HG03196 (cell line): Measurements from ENCODE around the gene IL1RAPL1.

Source experiments
- ATAC-seq: cut with Tn5 transposase; IDR thresholded peaks from one replicate; pipeline ENCODE4 v1.9.1; 2021; ENCODE audit not compliant: unreplicated experiment

IL1RAPL1 gene

DNA sequence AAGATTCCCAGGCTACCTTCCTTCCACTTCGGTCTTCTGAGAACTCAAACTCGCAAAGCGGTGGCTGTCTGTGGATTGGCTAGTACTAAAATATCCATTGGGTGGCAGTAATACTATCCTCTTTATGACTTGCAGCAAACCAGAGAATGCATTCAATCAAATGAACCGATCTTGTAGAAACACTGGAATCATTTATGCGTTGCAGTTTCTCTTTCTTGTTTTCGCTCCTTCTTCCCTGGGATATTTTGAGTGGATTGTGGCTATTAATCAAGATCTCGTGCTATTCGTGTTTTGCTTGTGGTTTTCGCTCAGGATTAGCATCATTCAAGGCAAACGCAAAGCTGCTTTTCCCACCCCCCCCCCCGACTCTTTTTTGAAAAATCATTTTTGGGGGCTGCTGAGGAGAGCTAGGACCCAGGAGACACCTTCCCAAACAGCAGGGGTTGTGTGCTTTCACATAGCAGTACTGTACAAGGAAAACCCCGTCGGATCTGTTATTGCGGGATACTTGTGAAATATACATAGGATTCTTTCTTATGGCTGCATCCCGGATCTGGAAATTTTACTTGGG is at the start of gene IL1RAPL1:
IL1RAPL1 (plus strand) TSS at position 466 of the 571 bp plus-strand sequence.
- no peak for ATAC-seq

GRCh38 chrX:28542791-28543190 is 44.5 kb upstream of the IL1RAPL1 start:
- ATAC-seq: no peak

DNA sequence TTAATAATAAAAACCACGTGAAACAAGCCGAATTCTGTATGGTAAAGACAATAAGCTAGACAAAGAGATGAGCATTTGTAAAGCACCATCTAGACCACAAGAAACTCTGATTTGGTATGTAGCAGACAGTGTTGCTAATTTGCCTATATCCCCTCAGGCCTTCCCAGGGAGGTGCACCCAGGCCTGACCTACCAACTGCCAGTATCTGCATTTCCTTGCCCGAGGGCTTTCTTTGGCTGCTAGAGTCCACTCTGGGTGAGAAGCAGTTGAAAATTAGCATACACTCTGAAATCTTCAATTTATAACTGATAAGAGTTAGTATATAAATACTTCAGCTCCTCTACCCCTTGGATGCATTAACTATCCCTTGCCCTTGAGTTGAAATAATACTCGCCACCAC is 37.4 kb upstream of the IL1RAPL1 start:
- ATAC-seq: no peak

DNA sequence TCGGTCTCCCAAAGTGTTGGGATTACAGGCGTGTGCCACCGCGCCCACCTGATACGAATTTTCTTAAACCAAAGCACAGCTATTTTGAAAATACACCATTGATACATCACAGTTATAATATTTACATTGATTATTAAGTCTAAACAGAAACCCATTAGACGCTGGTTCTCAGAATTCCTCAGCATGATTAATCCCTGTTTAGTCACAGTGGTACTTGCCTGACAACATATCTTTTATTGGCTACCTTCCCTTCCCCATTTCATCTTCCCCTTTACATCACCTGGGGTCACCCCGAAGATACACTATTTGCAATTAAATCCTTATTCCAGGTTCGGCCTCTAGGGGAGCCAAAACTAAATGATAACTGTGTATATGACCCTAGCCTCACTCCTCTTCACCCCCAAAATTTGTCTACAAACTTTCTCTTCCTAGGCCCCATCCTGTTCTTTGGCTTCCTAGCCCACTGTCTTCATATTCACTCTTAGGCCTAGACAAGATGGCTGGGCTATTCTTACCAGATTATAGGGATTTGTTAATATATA is 36.8 kb upstream of the IL1RAPL1 start:
- no peak for ATAC-seq

DNA sequence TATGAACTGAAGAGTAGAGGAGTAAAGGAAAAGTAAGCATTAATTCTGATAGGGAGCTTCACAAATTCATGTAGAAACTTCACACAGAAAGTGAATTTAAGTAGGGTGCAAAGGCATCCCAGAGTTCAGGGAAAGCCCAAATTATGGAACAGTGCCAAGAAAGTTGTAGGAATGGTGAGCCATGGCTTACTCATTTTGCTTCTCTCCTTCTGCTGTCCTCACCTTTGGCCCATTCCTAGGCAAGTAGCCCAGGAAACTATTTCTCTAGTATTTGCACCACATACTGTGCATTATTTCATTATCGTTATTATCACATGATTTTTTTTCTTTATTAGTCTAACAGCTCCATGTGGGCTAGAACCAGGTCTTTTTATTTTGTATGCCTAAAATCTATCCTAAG is 34.9 kb upstream of the IL1RAPL1 start:
- ATAC-seq: no peak

DNA sequence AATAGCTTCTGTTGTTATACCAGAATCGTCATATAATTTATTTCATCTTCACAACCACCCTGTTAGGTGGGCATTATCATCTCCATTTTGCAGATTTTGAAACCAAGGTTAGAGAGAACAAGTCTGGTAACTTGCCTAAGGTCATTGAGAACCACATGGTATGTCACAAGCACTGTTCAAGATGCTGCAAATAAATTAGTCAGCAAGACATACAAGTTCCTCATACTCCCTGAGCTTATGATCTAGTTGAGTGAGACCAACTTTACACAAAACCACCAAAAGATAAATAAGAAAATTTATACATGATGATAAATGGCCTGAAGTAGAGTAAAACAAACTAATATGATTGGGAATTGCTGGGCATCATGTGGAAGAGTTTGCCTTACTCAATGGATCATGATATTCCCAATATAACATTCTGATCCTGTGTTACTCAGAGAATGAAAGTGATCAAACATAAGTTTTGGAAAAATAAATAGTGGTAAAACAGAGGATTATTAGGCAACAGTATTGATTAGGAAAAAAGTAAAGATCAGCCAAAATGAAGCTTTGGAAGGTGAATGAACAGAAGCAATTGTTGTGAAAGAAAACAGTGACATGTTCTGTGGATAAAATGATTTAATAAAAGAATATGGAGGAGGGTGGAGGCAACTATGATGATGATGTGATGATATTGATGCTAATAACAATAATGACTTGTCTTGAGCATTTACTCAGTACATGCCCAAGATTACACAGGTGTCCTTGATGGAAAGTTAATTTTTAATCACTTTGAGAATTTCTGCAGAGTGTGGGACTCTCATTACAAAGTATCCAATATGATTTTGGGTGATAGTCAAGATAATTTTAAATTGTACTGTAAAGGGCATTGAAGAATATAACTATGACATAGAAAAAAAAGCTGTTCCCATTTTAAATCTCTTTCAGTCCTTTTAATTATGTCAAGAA is 34.1 kb upstream of the IL1RAPL1 start:
- ATAC-seq: no peak

DNA sequence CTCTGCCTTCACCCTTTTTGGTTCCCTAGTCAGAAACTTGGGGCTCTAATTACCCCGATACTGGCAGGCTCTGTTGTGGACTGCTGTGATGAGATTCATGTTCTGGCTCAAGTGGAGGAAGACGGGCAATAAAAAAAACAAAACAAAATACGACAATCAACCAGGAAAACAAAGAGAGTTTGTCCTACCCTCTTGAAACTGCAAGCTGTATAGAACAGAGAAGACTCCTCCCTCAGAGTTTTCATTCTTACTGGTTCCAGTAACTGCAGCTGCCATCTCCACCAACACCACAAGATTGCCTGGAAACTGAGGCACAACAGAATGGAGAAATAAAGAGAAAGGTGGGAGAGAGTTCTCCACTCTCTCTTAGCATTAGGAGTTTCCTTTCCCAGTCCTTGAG is 11.1 kb upstream of the IL1RAPL1 start:
- no peak for ATAC-seq

DNA sequence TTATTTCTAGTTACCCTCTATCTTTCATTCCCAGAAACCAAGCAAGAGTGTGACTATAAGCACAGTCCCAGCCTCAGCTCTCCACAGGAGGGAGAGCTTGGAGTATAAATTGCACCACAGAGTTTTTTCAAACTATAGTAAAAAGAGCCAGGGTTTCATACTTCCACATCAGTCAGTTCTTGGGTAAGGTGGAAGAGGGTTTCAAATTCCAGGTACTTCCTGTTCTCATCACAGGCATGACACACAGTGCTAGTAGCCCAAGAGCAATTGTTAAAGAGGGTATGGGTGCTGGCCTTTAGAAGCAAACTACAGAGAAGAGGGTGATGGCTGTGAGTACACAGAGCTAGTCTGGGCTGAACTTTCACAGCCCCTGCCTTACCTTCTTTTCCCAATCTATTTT is 5.7 kb upstream of the IL1RAPL1 start:
- ATAC-seq: no peak

DNA sequence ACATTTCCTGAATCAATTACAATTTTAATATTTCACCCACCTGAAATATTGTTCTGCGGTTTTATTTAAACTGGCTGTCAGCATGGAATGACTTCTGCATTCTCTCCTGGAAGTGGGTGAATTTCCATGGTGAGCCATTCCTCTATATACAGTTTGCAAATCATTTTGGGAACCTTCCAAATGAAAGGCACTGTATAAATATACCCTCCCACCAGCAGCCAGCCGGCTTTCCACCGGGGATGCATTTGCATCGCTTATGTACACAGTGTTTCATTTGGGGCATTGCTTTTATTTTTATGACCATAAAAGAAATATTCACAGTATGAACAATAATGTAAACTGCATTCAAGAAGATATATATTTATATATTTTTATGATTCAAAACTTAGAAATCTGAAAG is 4.7 kb upstream of the IL1RAPL1 start:
- ATAC-seq: no peak

- ATAC-seq: no peak
Measured at GRCh38 chrX:28584025-28584424, 3.2 kb upstream of the IL1RAPL1 start.

DNA sequence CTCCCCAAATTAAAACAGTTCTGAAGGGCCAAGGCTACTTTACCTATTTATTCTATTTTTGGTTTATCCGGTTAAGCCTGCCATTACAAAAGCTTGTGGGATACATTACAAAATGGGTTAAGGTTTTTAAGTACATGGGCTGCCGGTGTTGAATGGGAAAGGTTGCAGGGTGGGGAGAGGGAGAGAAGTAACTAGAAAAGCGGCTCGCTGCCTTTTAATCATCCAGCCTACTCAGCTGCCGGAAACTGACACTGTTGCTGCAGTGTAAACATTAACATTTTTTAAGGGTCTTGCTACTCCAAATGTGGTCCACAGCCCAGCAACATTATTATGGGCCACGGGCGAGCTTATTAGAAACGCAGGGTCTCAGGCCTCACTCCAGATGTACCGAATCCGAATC is 1.5 kb upstream of the IL1RAPL1 start:
- ATAC-seq: no peak

DNA sequence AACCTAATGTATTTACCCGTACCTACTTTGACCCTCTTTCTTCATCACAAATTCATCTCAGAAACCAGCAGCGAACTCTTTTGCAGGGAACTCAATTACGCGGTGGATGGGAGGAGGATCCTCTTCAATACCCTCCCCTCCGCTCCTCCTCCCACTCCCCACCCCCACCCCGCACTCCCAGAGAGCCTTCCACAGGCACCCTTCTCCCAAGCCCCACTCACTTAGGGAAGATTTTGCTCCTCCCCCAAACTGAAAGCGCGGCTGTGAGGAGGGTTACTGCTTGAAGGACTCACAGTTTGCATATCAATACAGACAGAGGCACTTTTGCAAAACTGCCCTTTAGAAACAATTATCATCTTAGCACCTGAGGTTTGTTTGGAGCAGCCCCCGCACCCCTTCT is 960 bp upstream of the IL1RAPL1 start:
- no peak for ATAC-seq

GRCh38 chrX:28589046-28589445 is 1.8 kb downstream of the IL1RAPL1 start:
- no peak for ATAC-seq

GRCh38 chrX:28590396-28590795 is 3.1 kb downstream of the IL1RAPL1 start:
- ATAC-seq: no peak

GRCh38 chrX:28591542-28591941 is 4.3 kb downstream of the IL1RAPL1 start:
- no peak for ATAC-seq

DNA sequence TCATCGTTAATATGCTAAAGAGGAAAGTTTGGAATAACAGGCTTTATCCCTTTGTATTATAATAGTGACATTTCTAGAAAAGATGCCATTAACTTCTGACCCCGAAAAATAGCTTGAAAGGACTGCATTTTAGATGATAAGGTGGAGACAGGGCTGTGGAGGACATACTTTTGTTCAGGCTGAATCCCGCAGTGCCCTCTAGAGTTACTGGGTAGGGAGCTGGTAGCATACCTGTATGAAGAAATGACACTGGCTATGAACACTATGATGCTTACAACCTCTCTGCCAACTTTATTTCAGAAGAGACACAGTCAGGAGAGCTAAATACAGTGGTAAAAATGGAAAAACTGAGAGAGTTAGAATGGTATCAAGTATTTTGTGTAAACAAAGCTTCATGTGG is 8.1 kb downstream of the IL1RAPL1 start:
- no peak for ATAC-seq

DNA sequence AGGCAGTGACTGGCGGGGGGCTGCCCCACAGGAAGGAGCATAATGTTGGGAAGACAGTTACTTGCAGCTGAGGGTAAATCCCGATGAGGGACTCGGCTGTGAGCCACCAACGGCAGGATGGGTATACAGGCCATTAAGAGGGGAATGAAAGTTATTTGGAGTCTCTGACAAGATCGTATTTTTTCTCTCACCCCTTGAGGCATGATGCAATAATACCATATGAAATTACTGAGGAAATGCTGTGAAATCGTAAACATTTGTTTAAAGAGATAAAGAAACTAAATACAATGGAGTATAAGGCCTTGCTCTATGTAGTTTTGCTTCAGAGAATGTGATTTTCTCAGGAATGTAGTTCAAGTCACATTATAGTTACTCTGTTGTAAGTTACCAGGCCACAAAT is 12.7 kb downstream of the IL1RAPL1 start:
- ATAC-seq: no peak

GRCh38 chrX:28609003-28609402 is 21.8 kb downstream of the IL1RAPL1 start:
- ATAC-seq: no peak

GRCh38 chrX:28609917-28610613 is 22.8 kb downstream of the IL1RAPL1 start:
- no peak for ATAC-seq

DNA sequence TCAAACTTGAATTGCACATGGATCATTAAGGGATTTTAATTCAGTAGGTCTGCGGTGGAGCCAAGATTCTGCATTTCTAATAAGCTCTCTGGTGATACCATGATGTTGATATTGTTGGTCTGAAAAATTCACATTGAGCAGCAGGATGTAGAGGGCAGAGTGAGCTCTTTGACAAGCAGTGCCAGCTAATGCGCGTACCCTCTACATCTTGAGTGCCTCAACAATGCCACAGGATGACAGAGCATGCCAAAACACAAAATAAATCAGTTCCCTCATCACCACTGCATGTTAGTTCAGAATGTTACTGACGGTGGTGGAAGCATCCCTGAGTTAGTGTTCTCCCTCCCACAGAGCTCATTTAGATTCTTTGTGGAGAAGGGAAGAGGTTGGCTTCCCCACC is 23.5 kb downstream of the IL1RAPL1 start:
- no peak for ATAC-seq

DNA sequence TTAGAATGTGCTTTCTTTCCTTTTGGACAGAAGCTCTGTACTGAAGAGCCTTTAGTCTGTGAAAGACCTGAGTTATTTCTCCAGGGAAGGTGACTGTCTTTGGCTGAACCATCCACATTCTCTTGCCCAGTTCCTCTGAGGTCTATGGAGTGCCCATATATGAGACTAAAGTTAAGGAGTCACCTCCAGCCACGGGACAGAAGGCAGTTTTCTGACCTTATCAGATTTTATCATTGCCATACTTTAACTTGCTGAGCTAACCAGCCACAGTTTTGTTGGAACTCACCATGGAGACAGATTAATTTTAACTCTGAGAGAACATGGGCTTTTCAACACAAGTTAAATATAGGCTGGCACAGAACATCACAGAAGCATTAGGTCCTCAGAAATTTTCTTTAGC is 26.3 kb downstream of the IL1RAPL1 start:
- ATAC-seq: no peak

DNA sequence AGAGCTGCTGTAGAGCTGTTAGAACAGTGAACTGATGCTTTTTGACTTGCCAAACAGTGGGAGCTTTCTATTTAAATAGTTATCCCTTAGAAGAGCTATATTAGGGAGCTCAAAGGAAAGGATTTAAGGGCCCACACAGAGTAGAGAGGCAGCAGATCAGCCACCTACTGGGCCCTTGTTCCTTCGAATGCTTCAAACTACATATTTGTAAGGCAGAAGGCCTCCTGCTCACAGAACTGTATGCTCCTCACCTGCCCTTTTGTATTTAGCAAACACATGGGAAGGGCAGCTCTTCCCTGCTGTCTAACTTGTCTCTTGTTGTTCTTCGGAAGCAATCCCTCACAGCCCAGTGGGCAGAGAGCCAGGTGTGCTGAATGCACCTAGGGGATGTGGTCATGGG is 38.0 kb downstream of the IL1RAPL1 start:
- no peak for ATAC-seq
